Naive thymus-derived CD8-positive, alpha-beta T cell (primary cell): Measurements from ENCODE around the gene SPNS2. TPM values are rescaled to one million over a fixed set of nuclear protein-coding genes. Genes with fewer than 3 reads are reported as not detected.

Source experiments
- ATAC-seq, 2 donors: fragments of 150-1000 bp; cut with Tn5 transposase in 1 of 2; sonication (Bioruptor Pico), chemical (Tn5 transposase) in 1 of 2; 1 replicate in 1 of 2; 2 replicates in 1 of 2; pipeline ENCODE4 v1.10.0; 2021; ENCODE audit warnings: mild to moderate bottlenecking in 2 of 2, moderate library complexity in 2 of 2
- POLR2A ChIA-PET: fragments of 350-600 bp; sonication (Branson Sonifier 250); formaldehyde crosslinking; loops from one replicate; lab custom pipeline; 2021; ENCODE audit warnings: antibody characterized with exemption; lab: Charles Lee
- DNase-seq, 10 donors: peaks; one replicate each; pipeline versions ENCODE4 v3.0.0 to v3.0.0-alpha.2; 2020 to 2022
- H3K27ac Mint-ChIP-seq, 10 donors: one replicate each; pipeline ENCODE4 v1.8.0; 2020 to 2022; ENCODE audit warnings: mild to moderate bottlenecking in 10 of 10, mixed read lengths in 10 of 10, moderate library complexity in 4 of 10, inconsistent platforms in 1 of 10
- H3K27me3 Mint-ChIP-seq, 5 donors: one replicate each; pipeline ENCODE4 v1.8.0; 2021 to 2022; ENCODE audit warnings: mixed read lengths in 5 of 5
- H3K36me3 Mint-ChIP-seq, 3 donors: one replicate each; pipeline ENCODE4 v1.8.0; 2020 to 2022; ENCODE audit warnings: mixed read lengths in 3 of 3, mild to moderate bottlenecking in 2 of 3, inconsistent platforms in 1 of 3
- H3K4me1 Mint-ChIP-seq, 4 donors: one replicate each; pipeline ENCODE4 v1.8.0; 2021 to 2022; ENCODE audit warnings: mixed read lengths in 4 of 4
- H3K4me3 Mint-ChIP-seq, 10 donors: one replicate each; pipeline ENCODE4 v1.8.0; 2020 to 2022; ENCODE audit warnings: mild to moderate bottlenecking in 10 of 10, mixed read lengths in 10 of 10, moderate library complexity in 6 of 10, inconsistent platforms in 1 of 10
- H3K9me3 Mint-ChIP-seq, 9 donors: one replicate each; pipeline ENCODE4 v1.8.0; 2020 to 2022; ENCODE audit warnings: mixed read lengths in 9 of 9, mild to moderate bottlenecking in 3 of 9, inconsistent platforms in 1 of 9, moderate library complexity in 1 of 9
- polyA plus RNA-seq, 3 donors: library from polyadenylated mRNA; unstranded; fragments of 300-500 nt; fragmentation: Illumina TruSeq; gene quantifications; one replicate each; pipeline ENCODE4 v1.2.3, GENCODE V29; 2021
- total RNA-seq, 8 experiments: library from RNA in 2 of 8; stranded (reverse) in 2 of 8; gene quantifications; one replicate each; pipeline ENCODE4 v1.2.3 and lab custom pipeline; 2021 to 2026

SPNS2 gene
- total and polyA plus RNA-seq, 5 experiments from 2014 or later = 0.44 to 0.63 (median 0.53) TPM

DNA sequence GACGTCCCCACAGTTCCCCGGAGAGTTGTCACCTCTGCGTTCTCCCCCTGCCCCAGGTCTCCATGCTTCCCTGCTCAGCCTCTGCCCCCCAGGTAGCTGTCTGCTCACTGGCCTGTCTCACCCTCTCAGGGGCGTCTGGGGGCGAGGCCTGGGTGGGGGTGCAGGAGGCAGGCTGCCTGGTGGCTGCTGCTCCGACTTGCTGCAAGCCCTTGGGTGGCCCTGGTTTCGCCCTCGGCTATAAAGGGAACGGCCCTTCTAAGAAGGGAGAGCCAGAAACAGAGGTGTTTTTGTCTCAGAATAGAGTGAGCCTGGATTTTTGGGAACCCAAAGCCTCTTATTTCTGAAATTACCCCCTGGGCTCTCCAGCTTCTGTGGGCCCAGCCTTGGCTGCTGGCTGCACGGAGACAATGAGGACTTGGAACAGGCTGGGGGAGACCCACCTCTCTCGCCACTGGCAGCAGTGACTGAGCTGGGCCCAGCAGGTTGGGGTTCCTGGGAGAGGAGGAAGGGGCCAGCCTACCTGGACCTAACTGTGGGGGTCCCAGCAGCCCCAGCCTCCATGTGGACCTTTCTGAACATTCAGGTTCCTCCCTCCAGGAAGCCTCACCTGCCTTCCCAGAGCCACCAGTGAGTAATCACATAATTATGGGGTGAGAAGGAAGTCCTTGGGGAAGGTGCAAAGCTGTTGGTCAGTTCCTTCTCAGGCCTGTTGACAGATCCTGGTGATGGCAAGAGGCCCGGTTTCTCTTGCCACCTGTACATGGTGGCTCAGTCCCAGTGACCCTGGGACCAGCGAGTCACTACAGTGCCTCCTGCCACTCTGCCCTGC, 15.5 kb upstream of the SPNS2 start:
- no peak for DNase-seq
- no peaks in the 10 kb centered on the region for H3K9me3 Mint-ChIP-seq
- H3K4me3 Mint-ChIP-seq = peak overlapping the region in 8 of 10 donors; percentile 11 to 81 (median 58)
- no peaks in the 10 kb centered on the region for H3K27me3 Mint-ChIP-seq
- peaks cover 0 to 5% (median 3%) of the 10 kb centered on the region in 3 donors for H3K36me3 Mint-ChIP-seq
- no peak for ATAC-seq
- POLR2A ChIA-PET = no interaction called here
- peak overlapping the region; percentile 71 to 97 (median 91) for H3K27ac Mint-ChIP-seq
- peaks cover 28 to 86% (median 73%) of the 10 kb centered on the region in 4 donors for H3K4me1 Mint-ChIP-seq

DNA sequence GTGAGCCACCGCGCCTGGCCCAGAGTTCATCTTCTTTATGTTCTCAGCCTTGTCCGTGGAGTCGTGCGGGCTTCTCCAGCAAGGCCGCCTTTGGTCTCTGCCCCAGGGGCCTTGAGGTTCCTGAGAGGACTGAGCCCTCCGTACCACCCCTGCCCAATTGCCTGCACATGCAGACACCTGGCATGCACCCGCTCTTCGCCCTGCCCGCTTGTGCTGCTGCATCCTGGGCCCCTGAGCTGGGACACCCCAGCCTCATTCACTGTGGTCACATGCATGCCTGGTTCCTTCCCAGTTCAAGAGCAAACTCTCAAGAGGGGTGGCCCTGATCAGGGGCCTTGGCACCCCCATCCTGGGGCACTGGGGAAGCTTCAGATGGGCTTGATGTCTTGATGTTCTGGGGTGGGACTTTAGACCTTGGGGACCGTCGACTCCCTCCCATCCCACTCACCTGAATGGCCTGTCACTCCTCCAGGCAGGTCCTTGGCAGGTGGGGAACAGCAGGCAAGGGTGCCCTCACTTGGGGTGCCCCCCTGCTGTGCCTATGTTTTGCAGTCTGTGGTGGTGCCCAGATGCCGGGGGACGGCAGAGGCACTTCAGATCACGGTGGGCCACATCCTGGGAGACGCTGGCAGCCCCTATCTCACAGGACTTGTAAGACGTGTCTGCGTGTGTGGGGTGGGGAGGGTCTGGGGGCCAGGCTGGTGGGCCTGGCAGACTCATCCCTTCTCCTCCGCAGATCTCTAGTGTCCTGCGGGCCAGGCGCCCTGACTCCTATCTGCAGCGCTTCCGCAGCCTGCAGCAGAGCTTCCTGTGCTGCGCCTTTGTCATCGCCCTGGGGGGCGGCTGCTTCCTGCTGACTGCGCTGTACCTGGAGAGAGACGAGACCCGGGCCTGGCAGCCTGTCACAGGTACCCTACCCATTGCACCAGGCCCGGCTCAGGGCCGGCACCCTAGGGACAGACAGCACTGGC, 12.7 kb upstream of the SPNS2 start:
- H3K27ac Mint-ChIP-seq = peak overlapping the region; percentile 90 to 96 (median 94)
- POLR2A ChIA-PET = interaction anchor here (0.5 to 2.3 kb wide), 10 partner anchors 14 to 1974 kb away, joined by 3 to 18 read pairs (median 4); partner anchors contain the start of genes SPNS2 and SPNS3
- H3K9me3 Mint-ChIP-seq = no peaks in the 10 kb centered on the region
- DNase-seq = peak; percentile 29 to 75 (median 54)
- peak; percentile 96 to 98 for ATAC-seq
- H3K4me1 Mint-ChIP-seq = peaks cover 22 to 63% (median 59%) of the 10 kb centered on the region in 4 donors
- H3K36me3 Mint-ChIP-seq = peaks cover 0 to 5% (median 3%) of the 10 kb centered on the region in 3 donors
- peak overlapping the region; percentile 81 to 95 (median 94) for H3K4me3 Mint-ChIP-seq
- no peaks in the 10 kb centered on the region for H3K27me3 Mint-ChIP-seq

DNA sequence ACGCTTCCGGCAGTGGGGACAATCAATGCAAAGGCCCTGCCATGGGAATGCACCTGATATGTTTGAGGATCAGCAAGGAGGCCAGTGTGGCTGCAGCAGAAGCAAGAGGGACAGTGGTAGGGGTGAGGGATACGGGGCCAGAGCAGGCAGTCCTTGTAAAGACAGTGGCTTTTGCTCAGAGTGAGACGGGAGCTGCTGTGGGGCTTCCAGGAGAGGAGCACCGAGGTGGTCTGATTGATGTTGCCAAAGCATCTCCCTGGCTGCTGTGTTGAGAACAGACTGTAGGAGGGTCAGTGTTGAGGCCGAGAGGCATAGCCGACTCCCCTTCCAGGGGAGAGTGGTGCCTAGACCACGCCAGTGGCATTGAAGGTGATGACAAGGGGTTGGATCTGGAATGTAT, 11.4 kb upstream of the SPNS2 start:
- peak overlapping the region in 9 of 10 donors; percentile 67 to 96 (median 87) for H3K27ac Mint-ChIP-seq
- no peaks in the 10 kb centered on the region for H3K27me3 Mint-ChIP-seq
- no peaks in the 10 kb centered on the region for H3K9me3 Mint-ChIP-seq
- POLR2A ChIA-PET = interaction anchor here (1.5 kb wide), 1 partner anchor 67 kb away, joined by 5 read pairs; no protein-coding TSS in a partner anchor
- peak overlapping the region in 9 of 10 donors; percentile 48 to 95 (median 81) for H3K4me3 Mint-ChIP-seq
- DNase-seq (no peak), ATAC-seq (no peak)
- H3K36me3 Mint-ChIP-seq = peaks cover 0 to 5% (median 3%) of the 10 kb centered on the region in 3 donors
- H3K4me1 Mint-ChIP-seq = peaks cover 20 to 49% (median 46%) of the 10 kb centered on the region in 4 donors

DNA sequence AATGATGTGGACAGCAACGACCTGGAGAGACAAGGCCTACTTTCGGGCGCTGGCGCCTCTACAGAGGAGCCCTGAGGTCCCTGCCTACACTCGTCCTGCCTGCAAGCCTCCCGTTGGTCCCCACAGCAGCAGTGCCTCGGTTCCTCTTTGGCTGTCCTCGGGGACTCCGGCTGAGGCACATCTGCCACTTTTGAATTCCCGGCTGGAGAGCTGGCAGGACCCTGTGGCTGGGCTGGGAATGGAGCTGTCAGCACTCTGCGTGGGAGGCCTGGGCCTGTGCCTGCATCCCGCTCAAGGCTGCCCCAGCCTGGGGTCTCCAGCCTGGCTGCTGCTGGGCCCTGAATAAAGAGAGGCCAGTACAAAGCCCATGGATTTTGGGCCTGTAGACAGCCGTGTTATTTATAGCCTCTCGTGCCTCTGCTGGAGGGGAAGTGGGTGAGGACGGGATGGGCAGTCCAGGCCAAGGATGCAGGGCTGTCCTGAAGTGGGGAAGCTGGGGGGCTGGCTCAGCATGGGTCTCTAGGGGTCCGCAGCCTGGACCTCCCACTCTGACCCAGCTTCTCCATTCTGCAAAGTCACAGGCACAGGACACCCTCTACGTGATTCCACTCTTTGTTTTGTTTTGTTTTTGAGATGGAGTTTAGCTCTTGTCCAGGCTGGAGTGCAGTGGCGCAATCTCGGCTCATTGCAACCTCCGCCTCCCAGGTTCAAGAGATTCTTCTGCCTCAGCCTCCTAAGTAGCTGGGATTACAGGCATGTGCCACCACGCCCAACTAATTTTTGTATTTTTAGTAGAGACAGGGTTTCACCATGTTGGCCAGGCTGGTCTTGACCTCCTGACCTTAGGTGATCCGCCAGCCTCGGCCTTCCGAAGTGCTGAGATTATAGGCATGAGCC, 10.6 kb upstream of the SPNS2 start:
- Mint-ChIP-seq H3K27me3 (no peaks in the 10 kb centered on the region), H3K36me3 (peaks cover 0 to 5% (median 3%) of the 10 kb centered on the region in 3 donors), H3K27ac (peak overlapping the region in 2 of 10 donors; percentile 33 to 69), H3K4me3 (peak overlapping the region in 3 of 10 donors; percentile 50 to 56 (median 50)), H3K4me1 (peaks cover 21 to 48% (median 43%) of the 10 kb centered on the region in 4 donors), H3K9me3 (no peaks in the 10 kb centered on the region)
- no peak for DNase-seq
- no peak for ATAC-seq
- POLR2A ChIA-PET = interaction anchor here (0.6 to 1.0 kb wide), 2 partner anchors 10 to 65 kb away, joined by 3 to 4 read pairs; partner anchors contain the start of gene SPNS2

DNA sequence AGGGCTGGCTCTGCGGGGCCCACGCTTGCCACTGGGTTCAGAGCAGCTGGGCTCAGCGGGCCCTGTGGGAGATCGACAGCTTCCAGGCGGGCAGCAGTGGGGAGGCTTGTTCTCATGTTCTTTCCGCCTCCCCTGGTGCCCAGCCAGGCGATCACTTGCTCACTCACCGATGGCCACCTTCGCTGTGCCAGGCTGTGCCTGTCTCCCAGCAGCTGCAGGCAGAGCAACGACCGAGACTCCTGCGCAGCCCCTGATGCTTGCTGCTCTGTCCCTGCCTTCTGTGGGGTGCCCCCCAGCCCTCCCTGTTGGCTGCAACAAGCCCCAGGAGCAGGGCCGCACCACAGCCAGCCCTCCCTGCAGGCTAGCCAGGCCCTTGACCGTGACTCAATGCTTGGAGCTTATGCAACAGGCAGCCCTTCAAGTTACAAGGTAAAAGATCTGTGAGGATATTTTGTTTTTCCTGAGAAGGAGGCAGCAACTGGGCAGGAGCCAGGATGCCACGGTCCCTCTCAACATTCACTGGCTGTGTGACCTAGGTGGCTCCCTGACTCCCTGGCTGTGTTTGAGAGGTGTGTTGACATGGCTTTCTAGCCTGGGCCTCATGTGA, 9.6 kb upstream of the SPNS2 start:
- POLR2A ChIA-PET = interaction anchor here (1.0 kb wide), 1 partner anchor 9 kb away, joined by 4 read pairs; the partner anchor contains the start of gene SPNS2
- ATAC-seq (no peak), DNase-seq (no peak)
- Mint-ChIP-seq H3K4me3 (no peak overlapping the region), H3K4me1 (peaks cover 20 to 39% (median 38%) of the 10 kb centered on the region in 4 donors), H3K27me3 (no peaks in the 10 kb centered on the region), H3K9me3 (no peaks in the 10 kb centered on the region), H3K36me3 (peaks cover 0 to 5% (median 3%) of the 10 kb centered on the region in 3 donors), H3K27ac (no peak overlapping the region)

DNA sequence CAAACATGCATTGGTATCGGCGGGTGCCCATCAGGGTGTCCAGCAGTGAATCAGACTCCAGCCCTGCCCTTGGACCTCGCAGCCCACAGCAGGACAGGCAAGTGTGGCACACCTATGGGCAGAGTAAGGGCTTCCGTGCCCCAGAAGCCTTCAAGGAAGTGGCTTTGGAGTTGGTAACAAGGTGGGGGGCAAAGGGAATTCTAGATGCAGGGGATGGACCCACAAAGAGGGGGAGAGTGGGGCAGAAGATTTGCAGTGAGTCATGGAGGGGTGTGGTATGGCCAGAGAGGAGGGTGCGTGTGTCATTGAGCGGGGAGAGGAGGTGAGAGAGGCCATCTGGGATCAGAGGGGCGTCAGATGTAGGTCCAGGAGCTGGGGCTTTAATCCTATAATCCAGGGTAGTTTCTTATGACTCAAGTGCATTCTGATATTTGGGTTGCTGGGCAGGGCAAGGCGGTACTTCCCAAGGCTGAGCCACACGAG, 8.5 kb upstream of the SPNS2 start:
- H3K4me1 Mint-ChIP-seq = peaks cover 16 to 31% (median 30%) of the 10 kb centered on the region in 4 donors
- H3K27ac Mint-ChIP-seq = peak overlapping the region in 1 of 10 donors; percentile 7
- H3K36me3 Mint-ChIP-seq = no peaks in the 10 kb centered on the region
- H3K27me3 Mint-ChIP-seq = no peaks in the 10 kb centered on the region
- H3K9me3 Mint-ChIP-seq = no peaks in the 10 kb centered on the region
- H3K4me3 Mint-ChIP-seq = peak overlapping the region in 1 of 10 donors; percentile 1
- POLR2A ChIA-PET = no interaction called here
- DNase-seq = no peak
- no peak for ATAC-seq

DNA sequence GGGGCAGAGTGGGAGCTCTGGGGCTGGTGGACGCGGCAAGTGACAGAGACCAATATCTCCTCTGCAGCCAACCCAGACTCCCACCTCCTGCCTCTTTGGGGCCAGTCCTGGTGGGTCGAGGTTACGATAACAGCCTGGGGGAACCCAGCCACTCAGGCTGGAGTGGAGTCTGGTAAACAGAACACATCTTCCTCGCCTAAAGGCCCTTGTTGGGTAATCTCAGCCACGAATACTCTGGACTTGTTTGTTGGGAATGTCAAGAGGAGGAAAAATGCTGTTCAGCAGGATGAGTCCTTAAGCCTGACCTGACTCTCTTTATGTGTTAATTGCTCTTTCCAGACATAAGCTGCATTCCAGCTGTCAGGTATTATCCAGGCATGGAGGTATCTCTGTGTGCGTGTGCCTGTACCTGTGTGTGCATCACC, 8.0 kb upstream of the SPNS2 start:
- DNase-seq (no peak), ATAC-seq (no peak)
- Mint-ChIP-seq H3K27me3 (no peaks in the 10 kb centered on the region), H3K27ac (no peak overlapping the region), H3K4me1 (peaks cover 16 to 26% (median 25%) of the 10 kb centered on the region in 4 donors), H3K36me3 (no peaks in the 10 kb centered on the region), H3K9me3 (no peaks in the 10 kb centered on the region), H3K4me3 (no peak overlapping the region)
- POLR2A ChIA-PET = no interaction called here

DNA sequence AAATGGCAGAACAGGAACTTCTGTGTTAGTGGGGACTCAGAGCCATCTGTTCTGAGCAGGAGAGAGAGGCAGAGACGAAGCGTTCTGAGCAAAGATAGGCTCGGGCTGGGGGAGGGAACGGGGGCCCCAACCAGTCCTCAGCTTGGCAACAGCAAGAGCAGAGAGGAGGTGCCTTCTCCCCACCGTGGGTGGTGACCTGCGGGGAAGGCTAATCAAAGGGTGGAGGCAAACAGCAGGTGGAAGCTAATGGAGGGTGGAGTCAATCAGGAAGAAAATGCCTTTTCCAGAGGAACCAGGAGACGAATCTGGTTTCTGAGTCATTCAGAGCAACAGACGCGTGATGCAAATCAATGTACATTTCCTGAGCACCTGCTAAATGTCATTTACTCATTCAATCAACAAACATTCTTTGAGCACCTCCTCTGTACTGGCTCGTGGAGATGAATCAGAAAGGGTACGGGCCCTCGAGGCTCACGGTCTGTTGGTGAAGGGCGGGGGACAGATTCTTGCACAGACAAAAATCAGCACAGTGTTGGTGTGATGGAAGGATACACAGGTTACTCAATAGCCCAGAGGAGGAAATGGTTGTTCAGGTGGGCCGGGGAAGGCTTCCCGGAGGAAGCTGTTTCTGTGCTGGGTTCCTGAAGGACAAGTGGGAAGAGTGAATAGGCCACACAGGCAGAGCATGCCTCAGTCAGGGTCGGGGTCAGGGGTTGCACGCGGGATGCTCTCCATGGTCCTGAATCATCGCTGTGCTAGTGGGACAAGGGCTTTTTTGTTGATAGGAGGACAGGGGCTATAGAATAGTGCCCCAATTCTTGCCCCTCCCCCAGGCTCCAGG, 5.7 kb upstream of the SPNS2 start:
- ATAC-seq (peak in 1 of 2 donors; percentile 58), DNase-seq (peak in 6 of 10 donors; percentile 23 to 39 (median 30))
- no peak overlapping the region for H3K4me3 Mint-ChIP-seq
- H3K9me3 Mint-ChIP-seq = no peaks in the 10 kb centered on the region
- H3K36me3 Mint-ChIP-seq = no peaks in the 10 kb centered on the region
- POLR2A ChIA-PET = no interaction called here
- peaks cover 6 to 13% (median 9%) of the 10 kb centered on the region in 4 donors for H3K4me1 Mint-ChIP-seq
- H3K27me3 Mint-ChIP-seq = no peaks in the 10 kb centered on the region
- peak overlapping the region in 2 of 10 donors; percentile 56 to 66 for H3K27ac Mint-ChIP-seq

DNA sequence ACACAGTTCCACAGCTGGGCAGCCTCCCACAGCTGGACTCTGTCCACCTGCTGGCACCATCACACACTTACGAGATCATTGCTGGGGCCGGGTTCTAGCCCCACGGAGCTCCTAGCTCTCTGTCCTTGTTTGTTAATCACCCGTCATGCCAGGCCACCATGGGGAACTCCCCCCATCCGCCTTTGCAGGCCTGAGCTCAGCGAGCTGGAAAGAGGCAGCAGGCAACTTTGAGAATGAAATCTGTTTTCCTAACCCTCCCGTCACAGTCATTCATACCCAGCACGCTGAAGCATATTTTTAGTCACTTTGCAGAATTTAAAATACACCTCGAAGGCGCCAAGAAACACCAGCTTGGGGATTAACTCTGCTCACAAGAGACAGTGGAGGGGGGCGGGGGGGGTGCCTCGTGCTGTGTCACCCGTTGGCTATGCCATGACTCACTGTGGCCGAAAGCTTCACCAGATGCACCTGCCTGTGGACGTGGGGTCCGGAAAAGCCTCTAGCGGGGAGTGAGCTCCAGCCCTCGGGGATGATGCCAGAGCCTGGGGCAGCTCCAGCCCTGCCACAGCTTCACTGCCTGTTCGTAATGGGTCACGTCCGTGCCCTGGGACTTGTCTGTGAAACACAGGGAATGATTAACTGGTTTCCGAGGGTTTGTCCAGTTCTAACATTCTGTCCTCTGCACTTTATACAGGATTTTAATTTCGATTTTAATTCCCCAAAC, 1.4 kb upstream of the SPNS2 start:
- H3K27ac Mint-ChIP-seq = peak overlapping the region in 1 of 10 donors; percentile 34
- H3K36me3 Mint-ChIP-seq = no peaks in the 10 kb centered on the region

More for the DNA sequence above, 1.4 kb upstream of the SPNS2 start:
- Mint-ChIP-seq H3K4me1 (peaks cover 19 to 33% (median 26%) of the 10 kb centered on the region in 4 donors), H3K9me3 (no peaks in the 10 kb centered on the region), H3K27me3 (peaks cover 0 to 15% (median 9%) of the 10 kb centered on the region in 5 donors), H3K4me3 (peak overlapping the region in 8 of 10 donors; percentile 1 to 69 (median 40))
- DNase-seq (no peak), ATAC-seq (no peak)
- POLR2A ChIA-PET = interaction anchor here (1.5 kb wide), 1 partner anchor 15 kb away, joined by 3 read pairs; no protein-coding TSS in a partner anchor
